K562 (cell line): ENCODE results near the gene RFX3. TPM values are rescaled to one million over a fixed set of nuclear protein-coding genes. Genes with fewer than 3 reads are reported as not detected.

Experiments used
- ATAC-seq: fragments of 200-7000 bp; cut with Tn5 transposase; 3 replicates; pipeline ENCODE4 v1.9.1; 2020; ENCODE audit warnings: moderate library complexity
- BruUV-seq: library from RNA; stranded (reverse); fragments of 400-500 nt; replicated peaks from 2 replicates; lab custom pipeline; 2021; lab: Mats Ljungman, UMichigan
- CTCF ChIA-PET: fragments of 300-600 bp; formaldehyde crosslinking; extraction: SDS; loops from one replicate; lab custom pipeline; 2021; ENCODE audit warnings: low intra/inter-chr PET ratio; lab: Yijun Ruan, JAX
- POLR2A ChIA-PET: fragments of 300-600, 350-650 bp; sonication (Branson Sonifier 250); formaldehyde crosslinking; extraction: SDS; loops from one replicate; lab custom pipeline; 2021; ENCODE audit warnings: antibody characterized with exemption, inconsistent platforms; lab: Yijun Ruan, JAX
- DNase-seq, 4 experiments: peaks; one replicate each; pipeline versions ENCODE4 v3.0.0 to v3.0.0-alpha.2; 2011 to 2018; ENCODE audit warnings: low spot score in 3 of 4, mixed read lengths in 3 of 4; ENCODE audit errors: extremely low read depth in 1 of 4
- FAIRE-seq: peaks from 2 replicates; lab custom pipeline; 2011; peaks lifted over from hg19 to GRCh38; lab: Jason Lieb, UNC
- H2AFZ ChIP-seq: 2 replicates; pipeline ENCODE4 v1.6.0; 2011; ENCODE audit warnings: low read depth, low read length, control low read depth, inconsistent platforms
- H3K27ac ChIP-seq: fragments of 200-600 bp; 3 replicates; pipeline ENCODE4 v1.8.0; 2011; ENCODE audit warnings: low read depth, mild to moderate bottlenecking, control low read depth, inconsistent platforms, low read length, moderate library complexity, mixed read lengths; ENCODE audit errors: extremely low read depth
- H3K27me3 ChIP-seq, 2 experiments: fragments of 300-600 bp in 1 of 2; 2 replicates in 1 of 2; 3 replicates in 1 of 2; pipeline versions ENCODE4 v1.6.0 to v1.8.0; 2011; ENCODE audit warnings: inconsistent platforms in 2 of 2, low read length in 2 of 2, mild to moderate bottlenecking in 1 of 2, mixed read lengths in 1 of 2, moderate library complexity in 1 of 2; ENCODE audit not compliant: control insufficient read depth in 2 of 2, insufficient read depth in 2 of 2
- H3K36me3 ChIP-seq: fragments of 300-600 bp; 3 replicates; pipeline ENCODE4 v1.8.0; 2011; ENCODE audit warnings: mild to moderate bottlenecking, low read length, inconsistent platforms; ENCODE audit not compliant: control insufficient read depth, insufficient read depth
- H3K4me1 ChIP-seq, 2 experiments: fragments of 200-600 bp in 1 of 2; replicated peaks in 1 of 2; 2 replicates in 1 of 2; 3 replicates in 1 of 2; pipeline versions ENCODE4 v1.5.1 to v1.8.0; 2011; ENCODE audit warnings: inconsistent platforms in 2 of 2, low read length in 2 of 2, mild to moderate bottlenecking in 1 of 2, mixed read lengths in 1 of 2, moderate library complexity in 1 of 2; ENCODE audit not compliant: control insufficient read depth in 2 of 2, insufficient read depth in 2 of 2
- H3K4me2 ChIP-seq: 2 replicates; pipeline ENCODE4 v1.6.1; 2011; ENCODE audit warnings: low read length, control low read depth, inconsistent platforms, mixed read lengths; ENCODE audit not compliant: insufficient read depth
- H3K4me3 ChIP-seq: fragments of 200-600 bp; sonication (generic), shearing (Covaris generic); 2 replicates; pipeline ENCODE4 v1.5.1; 2016; ENCODE audit warnings: control low read depth, inconsistent platforms
- H3K79me2 ChIP-seq: fragments of 200-600 bp; 3 replicates; pipeline ENCODE4 v1.8.0; 2011; ENCODE audit warnings: low read length, inconsistent platforms; ENCODE audit not compliant: control insufficient read depth, insufficient read depth
- H3K9ac ChIP-seq, 2 experiments: 2 replicates each; pipeline versions ENCODE4 v1.6.0 to v1.6.1; 2011; ENCODE audit warnings: low read depth in 2 of 2, low read length in 2 of 2, control low read depth in 1 of 2, inconsistent platforms in 1 of 2, mild to moderate bottlenecking in 1 of 2, mixed read lengths in 1 of 2; ENCODE audit not compliant: insufficient read depth in 1 of 2
- H3K9me1 ChIP-seq: one replicate; pipeline ENCODE4 v1.6.0; 2011; ENCODE audit warnings: inconsistent platforms, mild to moderate bottlenecking, low read length, moderate library complexity; ENCODE audit not compliant: control insufficient read depth, insufficient read depth
- H3K9me3 ChIP-seq: replicated peaks from 2 replicates; pipeline ENCODE4 v1.5.1; 2011; ENCODE audit warnings: low read depth, low read length, inconsistent platforms; ENCODE audit not compliant: control insufficient read depth, insufficient read depth
- H4K20me1 ChIP-seq: replicated peaks from 2 replicates; pipeline ENCODE4 v1.6.1; 2011; ENCODE audit warnings: low read length, inconsistent platforms, mixed read lengths; ENCODE audit not compliant: control insufficient read depth, insufficient read depth
- ARID2 ChIP-seq: fragments of 450-650 bp; IDR thresholded peaks from 2 replicates; pipeline ENCODE4 v1.6.1; 2017; ENCODE audit warnings: antibody characterized with exemption, mild to moderate bottlenecking
- E2F5 ChIP-seq: sonication (generic); formaldehyde crosslinking; IDR thresholded peaks from 2 replicates; pipeline ENCODE4 v1.8.0; 2022; ENCODE audit warnings: mild to moderate bottlenecking, missing genetic modification reagents
- FOXJ2 ChIP-seq: fragments of 200-800 bp; sonication (Bioruptor generic); IDR thresholded peaks from 2 replicates; pipeline ENCODE4 v1.6.1; 2016; ENCODE audit warnings: missing genetic modification characterization, missing compliant biosample characterization
- GABPB2 ChIP-seq: fragments of 250-450 bp; sonication (Bioruptor Pico); conservative IDR thresholded peaks from 2 replicates; pipeline ENCODE4 v1.5.1; 2021; ENCODE audit warnings: mild to moderate bottlenecking
- GATA2 ChIP-seq: sonication (generic); formaldehyde crosslinking; IDR thresholded peaks from 2 replicates; pipeline ENCODE4 v1.4.0; 2020; ENCODE audit warnings: mild to moderate bottlenecking, missing genetic modification reagents
- HMG20B ChIP-seq: fragments of 250-450 bp; sonication (Bioruptor Pico); IDR thresholded peaks from 2 replicates; pipeline ENCODE4 v1.5.0; 2021; ENCODE audit warnings: mild to moderate bottlenecking
- HNRNPK ChIP-seq: fragments of 200-400 bp; formaldehyde crosslinking; IDR thresholded peaks from one replicate; pipeline ENCODE4 v1.6.1; 2018; ENCODE audit warnings: mild to moderate bottlenecking, low read depth, low read length; ENCODE audit not compliant: poor library complexity, severe bottlenecking
- HNRNPUL1 ChIP-seq: fragments of 200-400 bp; formaldehyde crosslinking; IDR thresholded peaks from 2 replicates; pipeline ENCODE4 v1.6.1; 2017; ENCODE audit warnings: low read length
- MAFK ChIP-seq: IDR thresholded peaks from 2 replicates; pipeline ENCODE4 v1.6.1; 2011; ENCODE audit warnings: low read length, improper control_type of control experiment
- MIER1 ChIP-seq: fragments of 450-650 bp; IDR thresholded peaks from 2 replicates; pipeline ENCODE4 v1.6.1; 2016; ENCODE audit warnings: antibody characterized with exemption, mild to moderate bottlenecking, low read depth
- MTF1 ChIP-seq: fragments of 250-450 bp; sonication (Bioruptor Pico); IDR thresholded peaks from 2 replicates; pipeline ENCODE4 v1.9.0; 2021; ENCODE audit warnings: moderate library complexity, mild to moderate bottlenecking, inconsistent platforms, borderline replicate concordance
- NCOA1 ChIP-seq: fragments of 450-650 bp; IDR thresholded peaks from 2 replicates; pipeline ENCODE4 v1.6.1; 2016; ENCODE audit warnings: low read depth
- PCBP1 ChIP-seq: fragments of 200-400 bp; formaldehyde crosslinking; IDR thresholded peaks from 2 replicates; pipeline ENCODE4 v1.6.1; 2018; ENCODE audit warnings: mild to moderate bottlenecking, low read depth, low read length; ENCODE audit not compliant: poor library complexity, severe bottlenecking
- PHF8 ChIP-seq: fragments of 200-600 bp; sonication (generic); IDR thresholded peaks from 2 replicates; pipeline ENCODE4 v1.6.1; 2012; ENCODE audit warnings: mixed run types, mild to moderate bottlenecking, inconsistent platforms, low read length, moderate library complexity, borderline replicate concordance
- RFX1 ChIP-seq: fragments of 450-650 bp; IDR thresholded peaks from 2 replicates; pipeline ENCODE4 v1.6.1; 2016; ENCODE audit warnings: mild to moderate bottlenecking, moderate library complexity
- TEAD1 ChIP-seq, 2 experiments: fragments of 450-650 bp in 1 of 2; sonication (generic) in 1 of 2; formaldehyde crosslinking; IDR thresholded peaks; 2 replicates each; pipeline versions ENCODE4 v1.4.0 to v1.8.0; 2020 to 2022; ENCODE audit warnings: mild to moderate bottlenecking in 2 of 2, missing genetic modification reagents in 1 of 2
- U2AF1 ChIP-seq: fragments of 200-400 bp; formaldehyde crosslinking; optimal IDR thresholded peaks from 2 replicates; pipeline ENCODE3; 2017; ENCODE audit warnings: mild to moderate bottlenecking, low read depth, low read length, moderate library complexity
- ZBTB17 ChIP-seq: fragments of 450-650 bp; formaldehyde crosslinking; IDR thresholded peaks from 2 replicates; pipeline ENCODE4 v1.4.0; 2020; ENCODE audit warnings: mild to moderate bottlenecking
- ZNF124 ChIP-seq: sonication (generic); formaldehyde crosslinking; IDR thresholded peaks from 2 replicates; pipeline ENCODE4 v1.8.1; 2022; ENCODE audit warnings: missing genetic modification reagents
- ZNF133 ChIP-seq: fragments of 250-450 bp; sonication (Bioruptor Pico); IDR thresholded peaks from 2 replicates; pipeline ENCODE4 v1.4.0; 2020; ENCODE audit warnings: mild to moderate bottlenecking
- ZNF165 ChIP-seq: fragments of 250-450 bp; sonication (Bioruptor Pico); IDR thresholded peaks from 2 replicates; pipeline ENCODE4 v1.4.0; 2020; ENCODE audit warnings: borderline replicate concordance
- ZNF232 ChIP-seq: sonication (generic); formaldehyde crosslinking; IDR thresholded peaks from 2 replicates; pipeline ENCODE4 v1.8.0; 2022; ENCODE audit warnings: mild to moderate bottlenecking, missing genetic modification reagents
- ZNF280B ChIP-seq: fragments of 250-450 bp; sonication (Bioruptor Pico); IDR thresholded peaks from 2 replicates; pipeline ENCODE4 v1.5.1; 2021; ENCODE audit warnings: mild to moderate bottlenecking
- WGBS: fragments of 100-300 bp; shearing (Covaris generic); methylation state at CpG from one replicate; pipeline ENCODE4 v1.1.6; 2016; ENCODE audit warnings: low coverage, mixed read lengths; ENCODE audit not compliant: insufficient coverage; ENCODE audit errors: missing lambda C conversion rate; 5-methylcytosine and 5-hydroxymethylcytosine counted together
- in situ Hi-C: fragments of 300-500 bp; cut with MboI; formaldehyde crosslinking; loops from 4 replicates; pipeline ENCODE4 v1.15.0; 2018; ENCODE audit warnings: inconsistent platforms, mixed read lengths
- intact Hi-C: fragments of 100-400 bp; cut with micrococcal nuclease; formaldehyde crosslinking; loops from 2 replicates; pipeline ENCODE4 v1.14.2; 2022
- polyA plus RNA-seq, 8 experiments: library from polyadenylated mRNA; depleted of rRNA in 4 of 8; stranded (reverse) in 5 of 8; unstranded in 3 of 8; fragments of >200 nt; fragmentation: Nextera tagmentation in 2 of 8; fragmentation: Illumina TruSeq in 1 of 8; extraction: Ambion mirVana in 2 of 8; extraction: Trizol in 1 of 8; gene quantifications; 2 replicates each; pipeline versions ENCODE4 v1.2.1 to v1.2.3, GENCODE V29; 2011 to 2014; ENCODE audit warnings: inconsistent platforms in 1 of 8, missing spikeins in 1 of 8
- total RNA-seq, 7 experiments: library from RNA; depleted of rRNA in 6 of 7; stranded (reverse); fragments of >200 nt in 6 of 7; fragmentation: Illumina TruSeq in 2 of 7; extraction: Trizol in 2 of 7; gene quantifications; 2 replicates each; pipeline versions ENCODE4 v1.2.1 to v1.2.3, GENCODE V29; 2011 to 2021; ENCODE audit warnings: low replicate concordance in 1 of 7

Gene RFX3
- total and polyA plus RNA-seq, 9 of the 15 experiments (the other 6 are each of a cell fraction or from before 2014, with no cell fraction given) = 0.86 to 4.9 (median 2.0) TPM

- TF ChIP-seq ZNF280B (CRISPR knock-in tag) (no peak), GATA2 (no peak), E2F5 (CRISPR knock-in tag) (no peak)
Measured at GRCh38 chr9:3455094-3455493, 70.7 kb downstream of the RFX3 start (continued).

GRCh38 chr9:3451956-3452355, 73.8 kb downstream of the RFX3 start:
- Histone ChIP-seq H3K9ac (no peak overlapping the region), H3K27ac (no peak overlapping the region), H3K4me3 (no peak overlapping the region), H3K4me1 (no peaks in the 10 kb centered on the region), H2AFZ (no peak overlapping the region), H3K27me3 (no peaks in the 10 kb centered on the region), H3K36me3 (no peaks in the 10 kb centered on the region), H3K9me1 (no peaks in the 10 kb centered on the region), H3K79me2 (no peaks in the 10 kb centered on the region), H3K4me2 (no peak overlapping the region), H4K20me1 (no peaks in the 10 kb centered on the region), H3K9me3 (no peaks in the 10 kb centered on the region)
- in situ Hi-C loops = loop anchor here (25.0 kb wide), 2 partner anchors 235 to 660 kb away; no protein-coding TSS in a partner anchor
- FAIRE-seq (no peak), ATAC-seq (no peak), DNase-seq (no peak)
- WGBS = 29% methylated on average over 1 of the region's 1 CpG
- CTCF ChIA-PET = no interaction called here
- intact Hi-C loops = no loop called here
- POLR2A ChIA-PET = no interaction called here
- TF ChIP-seq ZBTB17 = no peak
- TF ChIP-seq ZNF165 (CRISPR knock-in tag) = no peak
- TF ChIP-seq FOXJ2 (tag) = no peak
- no peak for TF ChIP-seq NCOA1
- TF ChIP-seq PCBP1 = no peak
- TF ChIP-seq U2AF1 = no peak
- no peak for TF ChIP-seq ZNF232
- no peak for TF ChIP-seq MTF1
- no peak for TF ChIP-seq ARID2
- TF ChIP-seq GABPB2 (CRISPR knock-in tag) = no peak
- TF ChIP-seq ZNF124 (CRISPR knock-in tag) = no peak
- TF ChIP-seq HNRNPK = no peak
- no peak for TF ChIP-seq HNRNPUL1
- TF ChIP-seq ZNF133 = no peak
- no peak for TF ChIP-seq TEAD1 (CRISPR knock-in tag; IDR thresholded peaks at IDR 0.05)
- TF ChIP-seq MIER1 = no peak
- TF ChIP-seq PHF8 = no peak
- TF ChIP-seq MAFK = no peak
- TF ChIP-seq RFX1 = no peak
- TF ChIP-seq HMG20B (CRISPR knock-in tag) = no peak
- no TSS peak for BruUV-seq
